Mesendoderm (in vitro differentiated cells): Measurements from ENCODE around the gene DEPDC1B.
A peak's percentile ranks its signal among the peaks of the same experiment; 100 is the strongest.

Experiments
- DNase-seq: peaks from one replicate; pipeline ENCODE4 v3.0.0; 2013
- H2AK5ac ChIP-seq: 2 replicates; pipeline ENCODE4 v1.6.1; 2013; ENCODE audit warnings: low read length, inconsistent platforms
- H2BK120ac ChIP-seq: 2 replicates; pipeline ENCODE4 v1.6.1; 2013; ENCODE audit warnings: low read depth, mild to moderate bottlenecking, low read length, moderate library complexity, mixed read lengths
- H2BK15ac ChIP-seq: replicated peaks from 2 replicates; pipeline ENCODE4 v1.6.1; 2013; ENCODE audit warnings: low read depth, mild to moderate bottlenecking, moderate library complexity
- H2BK5ac ChIP-seq: 2 replicates; pipeline ENCODE4 v1.6.1; 2013; ENCODE audit warnings: low read length, inconsistent platforms
- H3K18ac ChIP-seq: 2 replicates; pipeline ENCODE4 v1.6.1; 2013; ENCODE audit warnings: mild to moderate bottlenecking, low read length, mixed read lengths
- H3K23ac ChIP-seq: one replicate; pipeline ENCODE4 v1.6.1; 2013; ENCODE audit warnings: low read length
- H3K27ac ChIP-seq: 2 replicates; pipeline ENCODE4 v1.5.1; 2013; ENCODE audit warnings: low read depth, mild to moderate bottlenecking, inconsistent platforms, low read length, moderate library complexity
- H3K27me3 ChIP-seq: 2 replicates; pipeline ENCODE4 v1.6.1; 2013; ENCODE audit warnings: low read length, control low read depth, mild to moderate bottlenecking, inconsistent platforms; ENCODE audit not compliant: insufficient read depth, poor library complexity
- H3K36me3 ChIP-seq: 2 replicates; pipeline ENCODE4 v1.6.1; 2013; ENCODE audit warnings: low read length, inconsistent platforms; ENCODE audit not compliant: control insufficient read depth, insufficient read depth
- H3K4ac ChIP-seq: one replicate; pipeline ENCODE4 v1.6.1; 2013; ENCODE audit warnings: low read depth, mild to moderate bottlenecking, low read length, moderate library complexity
- H3K4me1 ChIP-seq: 2 replicates; pipeline ENCODE4 v1.6.1; 2013; ENCODE audit warnings: low read depth, low read length, inconsistent platforms; ENCODE audit not compliant: control insufficient read depth
- H3K4me2 ChIP-seq: 2 replicates; pipeline ENCODE4 v1.6.1; 2013; ENCODE audit warnings: low read length
- H3K4me3 ChIP-seq: 2 replicates; pipeline ENCODE4 v1.5.1; 2013; ENCODE audit warnings: mild to moderate bottlenecking, low read length
- H3K56ac ChIP-seq: one replicate; pipeline ENCODE4 v1.6.1; 2013; ENCODE audit warnings: low read length
- H3K79me1 ChIP-seq: 2 replicates; pipeline ENCODE4 v1.6.1; 2013; ENCODE audit warnings: low read length, inconsistent platforms
- H3K79me2 ChIP-seq: 2 replicates; pipeline ENCODE4 v1.6.1; 2013; ENCODE audit warnings: mild to moderate bottlenecking, low read length; ENCODE audit not compliant: control insufficient read depth, insufficient read depth
- H3K9ac ChIP-seq: 2 replicates; pipeline ENCODE4 v1.6.1; 2013; ENCODE audit warnings: low read length, inconsistent platforms
- H4K5ac ChIP-seq: one replicate; pipeline ENCODE4 v1.6.1; 2013; ENCODE audit warnings: low read length
- H4K8ac ChIP-seq: one replicate; pipeline ENCODE4 v1.6.1; 2013; ENCODE audit warnings: low read depth, mild to moderate bottlenecking, control low read depth, low read length, moderate library complexity
- WGBS: extraction: QIAGEN DNeasy Blood & Tissue Kit; methylation state at CpG from one replicate; pipeline ENCODE4 v1.1.7; 2013; ENCODE audit warnings: low lambda C conversion rate, missing lambda C conversion rate; ENCODE audit not compliant: insufficient coverage; ENCODE audit errors: extremely low coverage; 5-methylcytosine and 5-hydroxymethylcytosine counted together

Gene DEPDC1B

DNA sequence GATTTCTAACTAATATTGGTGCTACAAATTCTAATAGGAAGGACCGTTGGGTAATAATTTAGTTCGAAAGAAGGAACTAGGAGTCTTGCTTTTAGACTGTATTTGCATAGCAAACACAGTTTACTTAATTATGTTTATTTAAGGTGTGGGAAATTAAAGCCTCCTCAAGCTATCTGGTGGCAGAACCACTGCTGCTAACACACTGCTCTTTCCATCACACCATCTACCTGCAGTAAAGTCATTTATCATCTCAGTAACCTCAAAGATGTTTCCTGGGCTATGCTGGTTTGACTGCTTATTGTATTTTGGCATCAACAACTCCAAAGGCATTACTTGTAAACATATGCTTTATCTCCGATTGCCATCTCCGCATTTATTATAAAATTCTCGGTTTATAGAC is 114.3 kb downstream of the DEPDC1B start:
- H3K79me2 ChIP-seq: no peaks in the 10 kb centered on the region
- H3K4ac ChIP-seq: no peak overlapping the region
- H3K27me3 ChIP-seq: no peaks in the 10 kb centered on the region
- H3K79me1 ChIP-seq: no peaks in the 10 kb centered on the region
- H2BK120ac ChIP-seq: no peak overlapping the region
- H3K27ac ChIP-seq: no peak overlapping the region
- H3K4me3 ChIP-seq: no peak overlapping the region
- no peak overlapping the region for H3K9ac ChIP-seq
- H3K56ac ChIP-seq: no peak overlapping the region
- H3K23ac ChIP-seq: no peak overlapping the region
- no CpG with 5 or more reads among the region's 5 CpGs for WGBS
- no peaks in the 10 kb centered on the region for H3K4me1 ChIP-seq
- no peak overlapping the region for H4K5ac ChIP-seq
- no peak overlapping the region for H2BK15ac ChIP-seq
- H3K4me2 ChIP-seq: no peak overlapping the region
- H2AK5ac ChIP-seq: no peak overlapping the region
- no peak overlapping the region for H3K18ac ChIP-seq
- H3K36me3 ChIP-seq: no peaks in the 10 kb centered on the region
- H4K8ac ChIP-seq: no peak overlapping the region
- DNase-seq: no peak
- H2BK5ac ChIP-seq: no peak overlapping the region

DNA sequence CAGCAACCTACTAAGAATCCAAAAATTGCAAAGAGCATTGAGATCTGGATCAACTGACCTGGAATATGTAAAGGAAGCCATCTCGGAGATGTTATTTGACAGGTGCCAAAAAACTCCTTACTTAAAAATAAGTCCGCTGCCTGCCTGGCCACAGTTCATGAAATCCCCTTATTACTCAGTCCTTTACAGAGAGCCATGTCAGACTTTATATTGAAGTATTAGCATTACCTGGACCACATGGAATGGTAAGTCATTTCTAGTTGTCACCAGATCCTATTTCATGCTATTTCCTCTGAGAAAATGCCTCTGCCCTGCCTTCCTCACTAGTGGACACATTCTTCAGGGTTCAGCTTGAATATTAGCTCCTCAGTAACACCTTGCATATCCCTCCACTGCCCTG is 115.7 kb downstream of the DEPDC1B start:
- no peak overlapping the region for H3K23ac ChIP-seq
- H4K5ac ChIP-seq: no peak overlapping the region
- H3K18ac ChIP-seq: no peak overlapping the region
- H2AK5ac ChIP-seq: no peak overlapping the region
- WGBS: no CpG with 5 or more reads among the region's 2 CpGs
- H2BK15ac ChIP-seq: no peak overlapping the region
- H3K56ac ChIP-seq: no peak overlapping the region
- H3K4me1 ChIP-seq: no peaks in the 10 kb centered on the region
- no peak overlapping the region for H4K8ac ChIP-seq
- H2BK120ac ChIP-seq: no peak overlapping the region
- H3K9ac ChIP-seq: no peak overlapping the region
- no peaks in the 10 kb centered on the region for H3K27me3 ChIP-seq
- H3K36me3 ChIP-seq: no peaks in the 10 kb centered on the region
- H3K4me3 ChIP-seq: no peak overlapping the region
- no peak overlapping the region for H2BK5ac ChIP-seq
- no peak for DNase-seq
- H3K4me2 ChIP-seq: no peak overlapping the region
- no peaks in the 10 kb centered on the region for H3K79me2 ChIP-seq
- H3K4ac ChIP-seq: no peak overlapping the region
- H3K27ac ChIP-seq: no peak overlapping the region
- no peaks in the 10 kb centered on the region for H3K79me1 ChIP-seq

DNA sequence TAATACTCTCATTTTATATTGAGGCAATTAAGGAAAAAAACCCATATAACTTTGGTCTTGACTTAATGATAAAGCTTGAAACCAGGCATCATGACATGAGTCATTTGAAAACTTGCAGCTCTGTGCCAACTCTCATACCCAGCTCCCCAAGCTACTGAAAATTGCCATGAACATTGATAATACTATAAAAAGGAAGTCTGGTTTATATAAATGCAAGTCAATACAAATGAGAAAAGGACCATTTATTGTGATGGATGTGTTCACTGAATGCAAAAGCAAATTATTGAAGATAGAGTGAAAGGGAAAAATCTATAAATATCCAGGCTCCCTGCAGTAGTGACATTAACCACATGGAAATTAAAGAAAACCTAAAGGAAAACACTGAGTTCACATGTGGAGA is 116.3 kb downstream of the DEPDC1B start:
- Histone ChIP-seq H3K9ac (no peak overlapping the region), H2AK5ac (no peak overlapping the region)

DNA sequence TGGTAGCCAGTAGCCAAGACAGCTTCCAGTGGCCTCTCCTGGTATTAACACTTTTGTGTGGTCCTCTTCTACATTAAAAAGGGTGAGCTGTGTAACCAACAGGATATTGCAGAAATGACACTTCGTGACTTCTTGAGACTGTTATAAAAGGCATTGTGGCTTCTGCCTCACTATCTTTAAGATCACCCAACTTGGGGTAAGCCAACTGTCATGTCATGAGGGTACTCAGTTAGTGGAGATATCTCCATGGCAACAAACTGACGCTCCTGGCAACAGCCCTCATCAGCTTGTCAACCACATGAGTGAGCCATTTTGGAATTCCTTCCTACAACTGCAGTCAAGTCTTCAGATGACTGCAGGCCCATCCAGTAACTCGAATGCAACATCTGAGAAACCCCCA is 121.7 kb downstream of the DEPDC1B start:
- no peak overlapping the region for H3K4me3 ChIP-seq
- H3K56ac ChIP-seq: no peak overlapping the region
- H3K79me1 ChIP-seq: no peaks in the 10 kb centered on the region
- no CpG with 5 or more reads among the region's 3 CpGs for WGBS
- H3K4ac ChIP-seq: no peak overlapping the region
- no peaks in the 10 kb centered on the region for H3K79me2 ChIP-seq
- H2BK120ac ChIP-seq: no peak overlapping the region
- H2BK15ac ChIP-seq: no peak overlapping the region
- no peak overlapping the region for H4K5ac ChIP-seq
- H3K18ac ChIP-seq: no peak overlapping the region
- no peak overlapping the region for H4K8ac ChIP-seq
- no peaks in the 10 kb centered on the region for H3K36me3 ChIP-seq
- H3K23ac ChIP-seq: no peak overlapping the region
- DNase-seq: peak; percentile 25
- H3K4me1 ChIP-seq: no peaks in the 10 kb centered on the region
- no peak overlapping the region for H2BK5ac ChIP-seq
- no peak overlapping the region for H3K27ac ChIP-seq
- no peak overlapping the region for H2AK5ac ChIP-seq
- H3K27me3 ChIP-seq: no peaks in the 10 kb centered on the region
- H3K4me2 ChIP-seq: no peak overlapping the region
- H3K9ac ChIP-seq: no peak overlapping the region

More for the DNA sequence above, 116.3 kb downstream of the DEPDC1B start:
- no peak overlapping the region for H2BK15ac ChIP-seq
- H3K56ac ChIP-seq: no peak overlapping the region
- H3K4ac ChIP-seq: no peak overlapping the region
- H3K18ac ChIP-seq: no peak overlapping the region
- H2BK5ac ChIP-seq: no peak overlapping the region
- no peaks in the 10 kb centered on the region for H3K27me3 ChIP-seq
- H3K36me3 ChIP-seq: no peaks in the 10 kb centered on the region
- no peaks in the 10 kb centered on the region for H3K79me1 ChIP-seq
- H3K27ac ChIP-seq: no peak overlapping the region
- DNase-seq: no peak
- no peak overlapping the region for H3K4me2 ChIP-seq
- H3K79me2 ChIP-seq: no peaks in the 10 kb centered on the region
- no peaks in the 10 kb centered on the region for H3K4me1 ChIP-seq
- H3K23ac ChIP-seq: no peak overlapping the region
- H4K8ac ChIP-seq: no peak overlapping the region
- H4K5ac ChIP-seq: no peak overlapping the region
- no peak overlapping the region for H3K4me3 ChIP-seq
- H2BK120ac ChIP-seq: no peak overlapping the region

DNA sequence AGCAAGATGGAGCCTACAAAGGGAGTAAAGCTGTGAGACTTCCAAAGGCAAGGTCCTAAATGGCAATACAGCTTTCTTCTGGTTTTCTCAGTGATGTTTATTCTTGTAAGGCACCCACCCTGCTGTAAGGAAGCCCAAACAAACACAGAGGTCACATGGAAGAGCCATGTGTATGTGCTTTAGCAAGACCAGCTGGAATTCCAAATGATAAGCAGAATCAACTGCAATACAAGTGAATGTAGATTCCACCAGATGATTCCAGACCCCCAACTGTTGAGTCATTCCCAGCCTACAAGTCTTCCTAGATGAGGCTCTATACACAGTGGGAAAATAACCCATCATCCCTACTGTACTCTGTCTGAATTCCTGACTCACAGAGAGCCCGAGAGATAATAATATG is 122.8 kb downstream of the DEPDC1B start:
- Histone ChIP-seq H2BK5ac (no peak overlapping the region), H3K4me2 (no peak overlapping the region), H4K8ac (no peak overlapping the region), H3K36me3 (no peaks in the 10 kb centered on the region), H4K5ac (no peak overlapping the region), H3K9ac (no peak overlapping the region), H3K4ac (no peak overlapping the region), H3K56ac (no peak overlapping the region), H3K79me1 (no peaks in the 10 kb centered on the region), H3K4me3 (no peak overlapping the region), H3K4me1 (no peaks in the 10 kb centered on the region), H2AK5ac (no peak overlapping the region), H3K27ac (no peak overlapping the region), H2BK120ac (no peak overlapping the region), H2BK15ac (no peak overlapping the region), H3K18ac (no peak overlapping the region), H3K23ac (no peak overlapping the region), H3K27me3 (no peaks in the 10 kb centered on the region), H3K79me2 (no peaks in the 10 kb centered on the region)
- no CpG with 5 or more reads among the region's 1 CpG for WGBS
- peak; percentile 10 for DNase-seq

DNA sequence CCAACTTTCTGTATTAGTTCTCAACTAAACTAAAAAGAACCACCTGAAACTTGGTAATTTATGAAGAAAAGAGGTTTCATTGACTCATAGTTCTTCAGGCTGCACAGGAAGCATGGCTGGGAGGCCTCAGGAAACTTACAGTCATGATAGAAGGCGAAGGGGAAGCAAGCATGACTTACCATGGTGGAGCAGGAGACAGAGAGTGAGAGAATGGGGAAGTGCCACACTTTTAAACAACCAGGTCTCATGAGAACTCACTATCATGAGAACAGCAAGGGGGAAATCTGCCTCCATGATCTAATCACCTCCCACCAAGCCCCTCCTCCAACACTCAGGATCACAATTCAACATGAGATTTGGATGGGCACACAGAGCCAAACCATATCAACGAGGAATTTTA is 123.5 kb downstream of the DEPDC1B start:
- H3K18ac ChIP-seq: no peak overlapping the region
- no peak overlapping the region for H2BK15ac ChIP-seq
- H3K56ac ChIP-seq: no peak overlapping the region
- H3K4me1 ChIP-seq: no peaks in the 10 kb centered on the region
- no peak overlapping the region for H2BK120ac ChIP-seq
- no peak overlapping the region for H2BK5ac ChIP-seq
- H3K36me3 ChIP-seq: no peaks in the 10 kb centered on the region
- no peak overlapping the region for H3K4ac ChIP-seq
- no peak overlapping the region for H3K4me2 ChIP-seq
- H4K8ac ChIP-seq: no peak overlapping the region
- no peak overlapping the region for H3K23ac ChIP-seq
- no peaks in the 10 kb centered on the region for H3K79me1 ChIP-seq
- no peak overlapping the region for H2AK5ac ChIP-seq
- no peak overlapping the region for H3K9ac ChIP-seq
- no peaks in the 10 kb centered on the region for H3K27me3 ChIP-seq
- H3K4me3 ChIP-seq: no peak overlapping the region
- H3K79me2 ChIP-seq: no peaks in the 10 kb centered on the region
- H4K5ac ChIP-seq: no peak overlapping the region
- no peak overlapping the region for H3K27ac ChIP-seq
- 100% methylated on average over 1 of the region's 2 CpGs for WGBS
- DNase-seq: no peak
